ENCODE results near the gene RPRD1B.

- no peak for TF ChIP-seq ZNF414 (CRISPR knock-in tag; IDR thresholded peaks at IDR 0.05)
- no peak for TF ChIP-seq ZNF232 (CRISPR knock-in tag; IDR thresholded peaks at IDR 0.05; ENCODE audit: borderline replicate concordance)
- TF ChIP-seq SRF (IDR thresholded peaks at IDR 0.05; ENCODE audit: low read depth, low read length): no peak
- no peak for TF ChIP-seq FOXA1 (IDR thresholded peaks at IDR 0.05)
- no peak for TF ChIP-seq FOXA1 (CRISPR knock-in tag; IDR thresholded peaks at IDR 0.05)
- no peak for TF ChIP-seq CTCF (CRISPR knock-in tag; IDR thresholded peaks at IDR 0.05)
- no peak for TF ChIP-seq ZNF337 (CRISPR knock-in tag; IDR thresholded peaks at IDR 0.05; ENCODE audit: borderline replicate concordance, low read depth)
- TF ChIP-seq SIX4 (CRISPR knock-in tag; IDR thresholded peaks at IDR 0.05): no peak
- TF ChIP-seq ZNF12 (CRISPR knock-in tag; IDR thresholded peaks at IDR 0.05): no peak
- TF ChIP-seq SMAD3 (CRISPR knock-in tag; IDR thresholded peaks at IDR 0.05): no peak
- TF ChIP-seq NONO (IDR thresholded peaks at IDR 0.05): no peak
- TF ChIP-seq NONO (CRISPR knock-in tag; conservative IDR thresholded peaks at IDR 0.05): no peak
- no peak for TF ChIP-seq NR2F1 (CRISPR knock-in tag; IDR thresholded peaks at IDR 0.05)
- no peak for TF ChIP-seq CREB1 (IDR thresholded peaks at IDR 0.05)
- TF ChIP-seq CREB1 (CRISPR knock-in tag; IDR thresholded peaks at IDR 0.05): no peak
- TF ChIP-seq SMC3 (IDR thresholded peaks at IDR 0.05; ENCODE audit: low read length): no peak
Observed at GRCh38 chr20:38139156-38139912, 105.8 kb downstream of the RPRD1B start.
